HPDE6-E6E7 (cell line): ENCODE measurements around the gene RASSF7.

Experiments
- DNase-seq: peaks from one replicate; pipeline ENCODE4 v3.0.0; 2011; ENCODE audit warnings: missing footprints; ENCODE audit errors: extremely low spot score

The RASSF7 gene

DNA sequence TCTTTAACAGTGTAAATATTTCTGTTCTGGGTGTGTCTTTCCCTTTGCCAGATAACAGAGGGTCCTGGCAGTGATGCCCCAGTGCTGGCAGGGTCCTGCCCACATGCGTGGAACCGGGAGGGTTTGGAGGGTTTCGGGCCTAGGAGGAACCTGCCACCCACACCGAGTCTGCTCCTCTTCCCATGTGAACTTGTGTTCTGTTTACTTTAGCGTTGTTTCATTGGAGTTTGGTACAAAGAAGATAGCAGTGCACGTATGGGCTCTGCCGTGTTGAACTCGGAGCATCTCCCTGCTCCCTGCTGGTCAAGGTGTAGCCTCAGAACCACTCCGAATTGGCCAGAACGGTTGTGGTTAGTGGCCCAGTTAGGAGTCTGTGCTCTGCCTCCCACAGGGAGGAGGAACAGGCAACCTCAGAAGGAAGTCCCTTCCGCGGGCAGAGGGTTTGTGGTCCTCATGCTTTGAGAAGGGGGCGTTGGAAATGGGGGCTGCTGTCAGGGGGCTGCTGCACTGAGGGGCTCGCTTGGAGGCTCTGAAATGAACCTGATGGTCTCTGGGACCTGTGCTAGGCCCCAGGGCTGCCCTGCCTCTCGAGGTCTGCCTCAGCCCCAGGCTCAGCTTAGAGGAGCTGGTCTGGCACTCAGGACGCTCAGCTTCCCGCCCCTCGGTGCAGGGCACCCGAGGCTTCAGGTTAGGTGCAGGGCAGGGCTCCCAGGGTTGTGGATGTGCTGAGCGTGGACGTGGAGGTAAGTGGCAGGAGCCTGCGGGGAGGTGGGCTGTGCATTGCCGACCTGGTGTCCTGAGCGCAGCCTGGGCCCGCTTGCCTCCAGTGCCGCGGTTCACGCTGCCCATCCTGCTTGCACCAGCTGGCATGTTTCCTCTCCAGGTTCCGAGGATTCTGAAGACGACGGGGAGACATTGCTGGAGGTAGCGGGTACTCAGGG is 25.9 kb downstream of the RASSF7 start:
- no peak for DNase-seq

DNA sequence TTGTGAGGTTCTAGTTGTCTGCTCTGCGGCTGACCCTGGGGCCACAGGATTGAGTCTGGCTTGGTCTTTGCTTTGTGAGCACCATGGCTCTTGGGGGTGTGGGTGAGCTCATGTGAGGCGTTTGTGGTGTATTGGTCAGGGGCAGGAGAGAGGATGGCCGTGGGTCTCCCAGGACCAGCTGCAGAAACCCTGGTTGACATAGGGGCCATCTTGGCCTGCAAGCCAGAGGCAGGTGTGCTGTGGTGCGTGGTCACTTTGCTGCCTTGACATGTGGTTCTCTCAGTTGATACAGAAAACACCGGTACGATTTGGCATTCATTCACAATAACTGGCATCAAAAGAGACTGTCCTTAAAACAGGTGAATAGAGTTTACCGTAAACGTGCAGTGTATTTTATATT is 26.8 kb downstream of the RASSF7 start:
- DNase-seq = no peak

DNA sequence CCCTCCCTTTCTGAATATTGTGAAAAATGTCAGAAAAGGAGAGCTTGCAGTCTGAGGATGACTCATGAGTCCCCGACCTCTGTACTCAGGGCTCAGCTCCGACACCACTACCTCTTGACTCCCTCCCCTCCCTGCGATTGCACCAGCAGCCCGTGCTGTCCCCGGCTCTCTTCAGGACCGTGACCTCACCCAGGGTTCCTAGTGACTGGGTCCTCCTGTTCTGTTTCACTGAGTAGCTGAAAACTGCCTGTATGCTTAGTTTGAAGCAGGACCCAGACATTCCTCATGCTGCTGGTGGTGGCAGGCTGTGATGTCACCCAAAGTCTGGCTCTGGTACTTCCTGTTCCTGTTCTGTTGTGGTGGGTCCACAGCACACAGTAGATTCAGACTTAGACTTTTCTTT is 27.2 kb downstream of the RASSF7 start:
- DNase-seq = no peak

DNA sequence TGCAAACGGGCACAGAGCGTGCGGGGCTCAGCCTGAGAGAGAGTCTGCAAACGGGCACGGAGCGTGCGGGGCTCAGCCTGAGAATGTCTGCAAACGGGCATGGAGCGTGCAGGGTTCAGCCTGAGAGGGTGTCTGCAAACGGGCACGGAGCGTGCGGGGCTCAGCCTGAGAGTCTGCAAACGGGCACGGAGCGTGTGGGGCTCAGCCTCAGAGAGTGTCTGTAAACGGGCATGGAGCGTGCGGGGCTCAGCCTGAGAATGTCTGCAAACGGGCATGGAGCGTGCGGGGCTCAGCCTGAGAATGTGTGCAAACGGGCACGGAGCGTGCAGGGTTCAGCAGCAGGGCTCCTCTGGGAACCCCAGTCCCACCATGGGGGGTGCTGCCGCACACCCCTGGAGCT is 29.0 kb downstream of the RASSF7 start:
- DNase-seq = no peak

DNA sequence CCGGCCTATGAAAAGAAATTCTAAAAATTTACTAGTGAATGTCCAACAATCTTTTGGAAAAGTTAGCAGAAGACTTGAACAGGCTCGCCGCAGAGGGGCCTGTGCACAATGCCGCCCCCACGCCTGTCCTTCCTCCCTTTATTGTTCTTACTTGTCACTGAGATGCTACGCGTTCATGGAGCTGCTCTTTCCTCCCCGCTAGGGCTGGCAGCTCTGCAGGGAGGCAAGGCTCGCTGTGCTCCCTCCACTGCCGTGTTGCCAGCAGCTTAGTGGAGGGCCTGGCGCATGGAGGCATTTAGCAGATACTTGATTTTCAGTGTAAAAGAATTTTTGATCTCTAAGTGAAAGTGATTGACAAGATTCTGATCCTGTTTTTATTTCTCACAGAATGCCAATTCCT is 30.2 kb downstream of the RASSF7 start:
- no peak for DNase-seq

DNA sequence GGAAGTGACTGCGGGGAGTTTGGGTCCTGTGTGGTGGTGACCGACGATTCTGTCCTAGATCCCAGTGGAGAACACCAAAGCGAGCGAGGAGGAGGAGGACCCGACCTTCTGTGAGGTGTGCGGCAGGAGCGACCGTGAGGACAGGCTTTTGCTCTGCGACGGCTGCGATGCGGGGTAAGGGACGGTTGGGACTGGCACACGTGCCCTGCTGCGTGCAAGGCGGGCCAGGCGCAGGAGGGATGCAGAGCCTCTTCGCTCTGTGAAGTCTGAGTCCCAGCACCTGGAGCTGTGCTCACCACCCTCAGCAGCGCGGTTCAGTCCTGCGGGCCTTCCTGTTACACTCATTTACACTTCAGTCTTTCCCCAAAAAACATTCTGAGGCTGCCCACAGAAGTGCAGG is 31.7 kb downstream of the RASSF7 start:
- no peak for DNase-seq

DNA sequence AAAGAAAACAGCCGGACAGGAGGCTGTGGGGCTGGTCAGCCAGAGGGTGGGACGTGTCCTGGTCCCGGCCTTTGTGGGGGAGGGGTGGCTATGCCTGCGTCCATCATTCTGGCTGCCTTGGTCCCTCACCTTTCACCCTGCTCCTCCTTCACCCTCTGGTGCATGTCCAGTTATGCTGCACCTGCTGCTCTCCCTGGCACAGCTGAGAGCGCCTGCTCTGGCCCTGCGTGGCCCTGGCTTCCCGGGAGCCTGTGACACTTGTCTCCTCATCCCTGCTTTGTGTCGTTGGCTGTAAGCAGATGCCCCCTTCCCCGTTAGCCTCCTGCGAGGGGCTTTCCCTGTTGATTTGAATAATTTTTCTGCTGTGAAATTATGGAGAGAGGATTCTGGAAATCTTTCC is 32.1 kb downstream of the RASSF7 start:
- DNase-seq = no peak

DNA sequence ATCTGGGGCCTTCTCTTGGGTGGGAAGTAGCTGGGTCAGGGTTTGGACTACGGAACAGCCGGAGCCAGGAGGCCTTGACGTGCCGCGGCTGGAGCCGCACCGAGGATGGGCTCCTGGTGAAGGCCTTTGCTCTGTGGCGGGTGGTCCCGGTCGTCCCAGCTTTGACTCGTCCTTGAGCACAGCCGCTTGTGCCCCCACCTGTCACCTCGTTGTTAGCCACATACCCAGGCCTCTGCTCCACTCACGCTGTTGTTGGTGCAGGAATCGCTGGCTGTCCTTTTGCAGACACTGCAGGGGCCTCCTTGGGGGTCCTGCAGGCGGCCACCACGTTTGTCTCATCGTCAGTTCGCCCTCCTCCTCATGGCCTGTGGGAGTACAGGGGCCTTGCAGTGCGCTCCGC is 32.6 kb downstream of the RASSF7 start:
- DNase-seq = no peak

DNA sequence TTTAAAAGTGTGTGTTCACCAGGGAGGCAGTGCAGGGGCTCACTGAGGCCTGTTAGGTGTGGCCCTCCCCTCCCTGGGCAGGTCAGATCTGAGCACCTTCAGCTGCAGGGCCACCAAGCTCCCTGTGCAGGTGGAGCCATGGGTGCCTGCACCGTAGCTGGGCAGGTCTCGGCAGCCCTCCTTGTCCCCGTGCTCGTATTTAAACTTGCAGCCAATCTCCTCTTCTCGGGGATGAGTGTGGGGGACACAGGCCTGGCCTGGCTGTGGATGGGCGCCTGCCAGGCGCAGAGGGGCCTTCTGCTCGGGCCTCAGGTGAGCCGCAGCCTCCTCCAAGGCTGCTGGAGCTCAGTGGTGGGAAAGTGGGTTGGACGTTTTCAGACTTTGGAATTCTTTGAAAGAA is 34.6 kb downstream of the RASSF7 start:
- no peak for DNase-seq

DNA sequence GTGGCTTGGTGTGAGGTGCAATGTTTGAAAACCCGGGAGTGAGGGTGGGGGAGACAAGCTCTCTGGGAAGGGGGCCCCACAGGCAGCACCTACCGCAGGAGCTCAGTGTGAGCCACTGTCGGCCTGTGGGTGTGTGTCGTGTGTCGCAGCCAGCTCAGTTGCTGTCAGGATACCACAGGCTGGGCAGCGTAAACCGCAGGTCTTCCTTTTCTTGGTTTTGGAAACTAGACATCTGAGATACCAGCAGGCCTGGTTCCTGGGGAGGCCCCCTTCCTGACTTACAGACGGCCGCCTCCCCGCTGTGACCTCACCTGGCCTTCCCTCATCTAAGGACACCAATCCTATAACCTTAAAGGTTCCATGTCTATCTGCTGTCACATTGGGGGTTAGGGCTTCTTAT is 35.6 kb downstream of the RASSF7 start:
- DNase-seq = no peak

DNA sequence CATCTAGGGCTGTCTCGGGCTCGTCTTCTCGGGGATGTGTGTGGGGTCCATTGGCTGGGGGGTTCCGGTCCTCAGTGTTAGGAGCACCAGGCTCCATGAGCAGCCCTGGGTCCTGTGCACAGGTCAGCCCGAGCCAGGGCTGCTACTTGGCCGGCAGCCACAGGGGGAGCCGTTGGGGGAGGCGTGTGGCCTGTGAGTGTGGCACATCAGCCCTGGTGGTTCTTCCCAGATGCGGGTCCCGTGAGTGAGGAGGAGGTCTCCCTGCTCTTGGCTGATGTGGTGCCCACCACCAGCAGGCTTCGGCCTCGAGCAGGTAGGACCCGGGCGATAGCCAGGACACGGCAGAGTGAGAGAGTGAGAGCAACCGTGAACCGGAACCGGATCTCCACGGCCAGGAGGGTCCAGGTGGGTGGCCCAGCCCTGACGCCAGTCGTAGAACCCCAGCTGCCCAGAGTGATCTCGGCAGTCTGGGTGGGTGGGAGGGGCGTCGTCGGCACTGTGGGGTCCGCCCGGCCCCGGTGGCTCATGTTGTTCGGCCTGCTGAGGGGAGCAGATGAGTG is 36.5 kb downstream of the RASSF7 start:
- DNase-seq = no peak

DNA sequence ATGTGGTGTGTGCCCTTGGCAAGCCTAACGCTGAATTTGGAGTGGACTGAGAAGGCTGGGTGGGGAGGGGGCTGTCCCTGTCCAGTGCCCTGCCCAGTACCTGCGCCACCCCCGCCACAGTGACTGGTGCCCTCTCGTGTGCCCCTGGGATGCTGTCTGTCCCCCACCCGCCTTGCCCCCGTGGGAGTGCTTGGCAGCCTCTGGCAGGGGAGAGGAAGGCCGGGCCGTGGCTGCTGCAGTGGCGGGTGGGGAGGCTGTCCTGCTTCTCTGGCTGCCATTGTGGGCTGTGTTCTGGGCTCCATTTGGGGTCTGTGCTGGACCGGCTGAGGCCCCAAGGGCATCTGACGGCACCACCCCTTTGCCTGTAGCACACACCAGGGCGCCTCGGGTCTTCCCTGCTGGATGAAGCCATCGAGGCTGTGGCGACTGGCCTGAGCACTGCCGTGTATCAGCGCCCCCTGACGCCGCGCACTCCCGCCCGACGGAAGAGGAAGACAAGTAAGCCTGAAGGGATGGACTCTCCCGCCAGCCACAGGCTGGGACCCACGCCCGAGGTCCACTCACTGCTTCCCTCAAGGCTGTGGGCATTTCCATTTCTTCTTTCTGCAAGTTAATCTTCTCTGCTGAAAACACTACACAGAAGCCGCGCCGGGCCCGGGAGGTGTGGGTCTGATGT is 37.4 kb downstream of the RASSF7 start:
- no peak for DNase-seq

DNA sequence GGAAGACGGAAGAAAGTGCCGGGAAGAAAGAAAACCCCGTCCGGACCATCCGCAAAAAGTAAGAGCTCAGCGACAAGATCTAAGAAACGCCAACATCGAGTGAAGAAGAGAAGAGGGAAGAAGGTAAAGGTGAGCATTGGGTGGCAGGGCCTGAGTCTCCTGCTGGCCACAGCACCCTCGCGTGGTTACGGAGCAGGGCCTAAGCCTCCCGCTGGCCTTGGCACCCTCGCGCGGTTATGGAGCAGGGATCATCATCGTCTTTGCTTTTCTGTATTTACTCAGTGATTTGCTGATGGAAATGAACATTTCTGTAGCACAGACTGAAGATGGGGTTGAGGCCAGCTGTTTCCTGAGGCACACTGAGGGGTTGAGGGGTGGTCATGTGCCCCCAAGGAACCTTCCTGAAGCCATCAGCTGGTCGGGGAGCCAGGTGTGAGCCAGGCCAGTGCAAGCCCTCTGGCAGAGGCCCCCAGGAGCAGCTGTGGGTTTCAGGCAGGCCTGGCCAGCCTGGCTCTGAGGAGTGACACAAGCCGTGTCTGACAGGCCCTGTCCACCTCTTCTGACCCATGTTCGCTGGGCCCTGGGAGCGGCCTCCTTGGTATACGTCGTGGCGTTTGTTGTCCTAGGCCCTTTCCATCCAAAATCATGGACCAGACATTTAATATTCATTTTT is 40.9 kb downstream of the RASSF7 start:
- no peak for DNase-seq

DNA sequence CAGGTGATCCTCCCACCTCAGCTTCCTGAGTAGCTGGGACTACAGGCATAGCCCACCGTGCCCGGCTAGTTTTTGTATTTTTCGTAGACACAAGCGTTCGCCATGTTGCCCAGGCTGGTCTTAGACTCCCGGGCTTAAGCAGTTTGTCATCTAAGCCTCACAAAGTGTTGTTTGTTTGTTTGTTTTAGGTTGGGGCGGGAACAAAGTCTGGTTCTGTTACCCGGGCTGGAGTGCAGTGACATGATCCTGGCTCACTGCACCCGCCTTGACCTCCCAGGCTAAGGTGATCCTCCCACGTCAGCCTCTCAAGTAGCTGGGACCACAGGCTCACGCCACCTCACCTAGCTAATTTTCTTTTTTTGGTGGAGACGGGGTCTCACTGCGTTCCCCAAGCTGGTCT is 42.4 kb downstream of the RASSF7 start:
- no peak for DNase-seq

DNA sequence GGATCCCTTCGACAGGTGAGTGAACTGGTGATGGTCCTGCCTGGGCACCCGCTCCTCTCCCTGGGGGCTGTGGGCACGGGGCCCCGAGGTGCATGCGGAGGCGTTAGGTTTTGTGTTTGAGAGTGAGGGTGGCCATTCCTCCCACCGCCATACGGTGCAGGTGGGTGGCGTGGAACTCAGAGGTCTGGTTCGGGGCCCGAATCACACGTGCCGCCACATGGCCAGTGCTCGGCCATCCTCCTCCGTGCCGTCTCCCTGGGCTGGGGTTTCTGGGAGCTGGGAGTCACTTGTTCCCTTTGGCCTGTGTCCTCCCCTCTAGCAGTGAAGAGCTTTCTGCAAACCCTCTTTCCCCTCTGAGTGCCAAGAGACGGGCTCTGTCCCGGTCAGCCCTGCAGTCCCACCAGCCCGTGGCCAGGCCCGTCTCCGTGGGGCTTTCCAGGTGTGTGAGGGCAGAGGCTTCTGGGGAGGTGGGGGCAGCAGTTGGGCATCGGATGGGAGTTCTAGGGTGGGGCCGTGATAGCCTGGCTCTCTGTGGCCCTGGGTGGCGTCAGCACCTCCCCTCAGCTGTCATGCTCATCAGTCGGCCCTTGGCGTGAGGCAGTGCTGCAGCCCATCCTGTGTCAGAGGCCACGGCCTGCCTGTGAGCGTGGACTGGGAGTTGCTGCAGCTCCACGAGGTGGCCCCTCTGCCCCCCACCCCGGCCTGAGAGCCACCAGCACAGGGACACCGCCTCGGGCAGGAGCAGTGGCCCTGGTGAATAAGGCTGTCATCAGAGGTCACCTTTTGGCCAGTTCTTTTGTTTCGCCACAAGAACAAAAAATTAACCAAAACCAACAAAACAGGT is 44.7 kb downstream of the RASSF7 start:
- DNase-seq = no peak

DNA sequence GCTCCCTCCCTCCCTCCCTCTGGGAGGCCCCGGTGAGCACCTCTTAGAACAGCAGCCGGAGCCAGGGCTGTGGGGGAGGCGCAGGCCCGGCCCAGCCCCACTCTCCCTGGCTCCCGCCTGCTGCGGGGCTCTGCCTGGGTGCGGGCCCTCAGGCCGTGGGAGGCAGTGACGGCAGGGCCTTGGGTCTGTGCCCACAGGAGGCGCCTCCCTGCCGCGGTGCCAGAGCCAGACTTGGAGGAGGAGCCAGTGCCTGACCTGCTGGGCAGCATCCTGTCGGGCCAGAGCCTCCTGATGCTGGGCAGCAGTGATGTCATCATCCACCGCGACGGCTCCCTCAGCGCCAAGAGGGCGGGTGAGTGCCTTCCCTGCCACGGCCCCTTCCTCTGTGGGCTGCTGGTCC is 45.5 kb downstream of the RASSF7 start:
- DNase-seq = no peak

DNA sequence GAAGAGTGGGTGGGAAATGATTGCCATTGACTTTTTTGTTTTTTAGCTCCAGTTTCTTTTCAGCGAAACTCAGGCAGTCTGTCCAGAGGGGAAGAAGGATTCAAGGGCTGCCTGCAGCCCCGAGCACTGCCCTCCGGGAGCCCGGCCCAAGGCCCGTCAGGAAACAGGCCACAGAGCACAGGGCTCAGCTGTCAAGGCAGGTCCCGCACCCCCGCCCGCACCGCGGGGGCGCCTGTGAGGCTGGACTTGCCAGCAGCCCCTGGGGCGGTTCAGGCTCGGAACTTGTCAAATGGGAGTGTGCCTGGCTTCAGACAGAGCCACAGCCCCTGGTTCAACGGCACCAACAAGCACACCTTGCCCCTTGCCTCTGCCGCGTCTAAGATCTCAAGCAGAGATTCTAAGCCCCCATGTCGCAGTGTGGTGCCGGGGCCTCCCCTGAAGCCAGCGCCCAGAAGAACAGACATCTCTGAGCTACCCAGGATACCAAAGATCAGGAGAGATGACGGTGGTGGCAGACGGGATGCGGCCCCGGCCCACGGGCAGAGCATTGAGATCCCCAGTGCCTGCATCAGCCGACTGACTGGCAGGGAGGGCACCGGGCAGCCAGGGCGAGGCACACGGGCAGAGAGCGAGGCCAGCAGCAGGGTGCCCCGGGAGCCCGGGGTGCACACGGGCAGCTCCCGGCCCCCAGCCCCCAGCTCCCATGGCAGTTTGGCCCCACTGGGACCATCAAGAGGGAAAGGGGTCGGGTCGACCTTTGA is 46.4 kb downstream of the RASSF7 start:
- DNase-seq = no peak

DNA sequence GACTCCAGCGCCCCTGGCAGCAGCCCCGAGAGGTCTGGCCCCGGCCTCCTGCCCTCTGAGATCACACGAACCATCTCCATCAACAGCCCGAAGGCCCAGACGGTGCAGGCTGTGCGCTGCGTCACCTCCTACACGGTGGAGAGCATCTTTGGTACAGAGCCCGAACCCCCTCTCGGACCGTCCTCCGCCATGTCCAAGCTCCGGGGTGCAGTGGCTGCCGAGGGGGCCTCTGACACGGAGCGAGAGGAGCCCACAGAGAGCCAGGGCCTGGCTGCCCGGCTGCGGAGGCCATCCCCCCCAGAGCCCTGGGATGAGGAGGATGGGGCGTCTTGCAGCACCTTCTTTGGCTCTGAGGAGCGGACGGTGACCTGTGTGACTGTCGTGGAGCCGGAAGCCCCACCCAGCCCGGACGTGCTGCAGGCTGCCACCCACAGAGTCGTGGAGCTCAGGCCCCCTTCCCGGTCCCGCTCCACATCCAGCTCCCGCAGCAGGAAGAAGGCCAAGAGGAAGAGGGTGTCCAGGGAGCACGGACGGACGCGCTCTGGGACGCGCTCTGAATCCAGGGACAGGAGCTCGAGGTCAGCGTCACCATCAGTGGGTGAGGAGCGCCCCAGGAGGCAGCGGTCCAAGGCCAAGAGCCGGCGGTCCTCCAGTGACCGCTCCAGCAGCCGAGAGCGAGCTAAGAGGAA is 47.3 kb downstream of the RASSF7 start:
- DNase-seq = no peak

DNA sequence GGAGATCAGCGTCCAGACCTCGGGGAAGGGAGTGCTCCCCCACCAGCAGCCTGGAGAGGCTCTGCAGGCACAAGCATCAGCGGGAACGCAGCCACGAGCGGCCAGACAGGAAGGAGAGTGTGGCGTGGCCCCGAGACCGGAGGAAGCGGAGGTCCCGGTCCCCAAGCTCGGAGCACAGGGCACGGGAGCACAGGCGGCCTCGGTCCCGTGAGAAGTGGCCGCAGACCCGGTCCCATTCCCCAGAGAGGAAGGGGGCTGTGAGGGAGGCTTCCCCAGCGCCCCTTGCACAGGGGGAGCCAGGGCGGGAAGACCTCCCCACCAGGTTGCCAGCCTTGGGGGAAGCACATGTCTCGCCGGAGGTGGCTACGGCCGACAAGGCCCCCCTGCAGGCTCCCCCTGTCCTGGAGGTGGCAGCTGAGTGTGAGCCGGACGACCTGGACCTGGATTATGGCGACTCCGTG is 48.1 kb downstream of the RASSF7 start:
- no peak for DNase-seq

DNA sequence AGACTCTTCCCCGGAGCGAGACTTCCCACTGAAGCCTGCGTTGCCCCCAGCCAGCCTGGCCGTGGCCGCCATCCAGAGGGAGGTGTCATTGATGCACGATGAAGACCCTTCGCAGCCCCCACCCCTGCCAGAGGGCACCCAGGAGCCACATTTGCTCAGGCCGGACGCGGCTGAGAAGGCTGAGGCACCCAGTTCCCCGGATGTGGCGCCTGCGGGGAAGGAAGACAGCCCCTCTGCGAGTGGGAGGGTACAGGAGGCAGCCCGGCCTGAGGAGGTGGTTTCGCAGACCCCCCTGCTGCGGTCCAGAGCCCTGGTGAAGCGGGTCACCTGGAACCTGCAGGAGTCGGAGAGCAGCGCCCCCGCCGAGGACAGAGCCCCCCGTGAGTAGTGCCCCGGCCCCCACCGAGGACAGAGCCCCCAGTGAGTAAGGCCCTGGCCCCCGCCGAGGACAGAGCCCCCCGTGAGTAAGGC is 48.6 kb downstream of the RASSF7 start:
- DNase-seq = no peak
